GM23338 (cell line): ENCODE measurements around the gene LRIT1. TPM values are rescaled to one million over a fixed set of nuclear protein-coding genes. Genes with fewer than 3 reads are reported as not detected.

Experiments
- ATAC-seq: fragments of 200-7000 bp; cut with Tn5 transposase; 3 replicates; pipeline ENCODE4 v1.9.1; 2020
- DNase-seq: peaks from one replicate; pipeline ENCODE4 v3.0.0-alpha.2; 2015; ENCODE audit warnings: low spot score
- H2AFZ ChIP-seq: fragments of 200-600 bp; sonication (generic); 2 replicates; pipeline ENCODE4 v1.8.0; 2016; ENCODE audit warnings: antibody characterized with exemption, mild to moderate bottlenecking, moderate library complexity
- H3F3A ChIP-seq: fragments of 200-600 bp; sonication (generic); replicated peaks from 2 replicates; pipeline ENCODE4 v1.8.0; 2017; ENCODE audit warnings: antibody characterized with exemption, mixed run types, low read depth
- H3K27ac ChIP-seq: fragments of 200-600 bp; sonication (generic); 2 replicates; pipeline ENCODE4 v1.6.1; 2016; ENCODE audit warnings: low read depth
- H3K27me3 ChIP-seq: fragments of 200-600 bp; sonication (generic); 2 replicates; pipeline ENCODE4 v1.8.0; 2016; ENCODE audit warnings: mild to moderate bottlenecking, mixed run types, moderate library complexity; ENCODE audit not compliant: insufficient read depth
- H3K36me3 ChIP-seq: fragments of 200-600 bp; sonication (generic); 2 replicates; pipeline ENCODE4 v1.8.0; 2016; ENCODE audit warnings: mild to moderate bottlenecking; ENCODE audit not compliant: insufficient read depth
- H3K4me1 ChIP-seq: fragments of 200-600 bp; sonication (generic); 2 replicates; pipeline ENCODE4 v1.8.0; 2016; ENCODE audit warnings: mild to moderate bottlenecking, moderate library complexity; ENCODE audit not compliant: insufficient read depth
- H3K4me2 ChIP-seq: fragments of 200-600 bp; sonication (generic); 2 replicates; pipeline ENCODE4 v1.7.1; 2017; ENCODE audit warnings: mixed run types
- H3K4me3 ChIP-seq: fragments of 200-600 bp; sonication (generic); 2 replicates; pipeline ENCODE4 v1.6.1; 2016; ENCODE audit warnings: mixed run types
- H3K79me2 ChIP-seq: fragments of 200-600 bp; sonication (generic); replicated peaks from 2 replicates; pipeline ENCODE4 v1.8.0; 2017; ENCODE audit warnings: mild to moderate bottlenecking; ENCODE audit not compliant: insufficient read depth
- H3K9me2 ChIP-seq: fragments of 200-600 bp; sonication (generic); 2 replicates; pipeline ENCODE4 v1.8.0; 2017; ENCODE audit not compliant: insufficient read depth
- H4K20me1 ChIP-seq: fragments of 200-600 bp; sonication (generic); replicated peaks from 2 replicates; pipeline ENCODE4 v1.8.0; 2017; ENCODE audit warnings: mild to moderate bottlenecking; ENCODE audit not compliant: insufficient read depth
- H3K27ac Mint-ChIP-seq: 2 replicates; pipeline ENCODE4 v1.8.0; 2020; ENCODE audit warnings: inconsistent platforms, mild to moderate bottlenecking, moderate library complexity, mixed read lengths
- H3K27me3 Mint-ChIP-seq: 3 replicates; pipeline ENCODE4 v1.8.0; 2022; ENCODE audit warnings: low read depth, mild to moderate bottlenecking, moderate library complexity, mixed read lengths, inconsistent platforms; ENCODE audit not compliant: insufficient read depth, poor library complexity
- H3K36me3 Mint-ChIP-seq: 3 replicates; pipeline ENCODE4 v1.8.0; 2021; ENCODE audit warnings: low read depth, mild to moderate bottlenecking, inconsistent platforms, moderate library complexity, mixed read lengths
- H3K4me1 Mint-ChIP-seq: 3 replicates; pipeline ENCODE4 v1.8.0; 2020; ENCODE audit warnings: mild to moderate bottlenecking, inconsistent platforms, mixed read lengths
- H3K4me3 Mint-ChIP-seq: 3 replicates; pipeline ENCODE4 v1.8.0; 2021; ENCODE audit warnings: moderate library complexity, mild to moderate bottlenecking, inconsistent platforms, mixed read lengths
- H3K9me3 Mint-ChIP-seq: 3 replicates; pipeline ENCODE4 v1.8.0; 2020; ENCODE audit warnings: moderate library complexity, mild to moderate bottlenecking, inconsistent platforms, mixed read lengths
- CREB1 ChIP-seq: fragments of 250-450 bp; sonication (Bioruptor Pico); IDR thresholded peaks from 2 replicates; pipeline ENCODE4 v1.5.0; 2020; ENCODE audit warnings: low read depth, mild to moderate bottlenecking, moderate library complexity
- CTCF ChIP-seq, 2 experiments: fragments of 200-600 bp in 1 of 2; sonication (generic) in 1 of 2; conservative IDR thresholded peaks; 2 replicates each; pipeline versions ENCODE4 v1.5.1 to v1.6.1; 2016 to 2017; ENCODE audit warnings: antibody characterized with exemption in 2 of 2, low read depth in 2 of 2, mild to moderate bottlenecking in 2 of 2, moderate library complexity in 1 of 2
- EZH2 ChIP-seq: fragments of 200-600 bp; sonication (generic); IDR thresholded peaks from one replicate; pipeline ENCODE4 v1.8.0; 2017; ENCODE audit warnings: antibody characterized with exemption, mild to moderate bottlenecking, low read depth; ENCODE audit not compliant: unreplicated experiment
- JUNB ChIP-seq: IDR thresholded peaks from one replicate; pipeline ENCODE4 v1.6.1; 2016; ENCODE audit warnings: antibody characterized with exemption; ENCODE audit not compliant: unreplicated experiment
- NANOG ChIP-seq: IDR thresholded peaks from 2 replicates; pipeline ENCODE4 v1.6.1; 2016; ENCODE audit warnings: antibody characterized with exemption, borderline replicate concordance
- STAT1 ChIP-seq: IDR thresholded peaks from one replicate; pipeline ENCODE4 v1.6.1; 2016; ENCODE audit warnings: antibody characterized with exemption; ENCODE audit not compliant: unreplicated experiment
- ZNF114 ChIP-seq: fragments of 250-450 bp; sonication (Bioruptor Pico); IDR thresholded peaks from 2 replicates; pipeline ENCODE4 v1.5.0; 2020; ENCODE audit warnings: mild to moderate bottlenecking, moderate library complexity
- ZNF331 ChIP-seq: fragments of 250-450 bp; sonication (Bioruptor Pico); IDR thresholded peaks from 2 replicates; pipeline ENCODE4 v1.5.0; 2020; ENCODE audit warnings: low read depth, mild to moderate bottlenecking, moderate library complexity
- polyA plus RNA-seq: library from polyadenylated mRNA; unstranded; fragments of >200 nt; fragmentation: Nextera tagmentation; extraction: Ambion mirVana; gene quantifications from 2 replicates; pipeline ENCODE4 v1.2.1, GENCODE V29; 2016
- total RNA-seq: library from RNA; depleted of rRNA; stranded (reverse); fragments of >200 nt; shearing (Covaris generic); gene quantifications from 2 replicates; pipeline ENCODE4 v1.2.3, GENCODE V29; 2014
- TF ChIP-seq, protein P1 (sequence below): IDR thresholded peaks from one replicate; pipeline ENCODE4 v1.6.1; 2018; ENCODE audit warnings: antibody characterized with exemption; ENCODE audit not compliant: unreplicated experiment

The LRIT1 gene
- total and polyA plus RNA-seq, 2 experiments from 2014 or later: 0.07 TPM; not detected in 1

GRCh38 chr10:84200537-84201243 is 40.7 kb downstream of the LRIT1 start:
- ATAC-seq (no peak), DNase-seq (no peak)
- Histone ChIP-seq H3K4me1 (no peaks in the 10 kb centered on the region; the same call in 1 of the 2 replicates), H3K27ac (no peak overlapping the region), H3K36me3 (no peaks in the 10 kb centered on the region), H3K79me2 (no peaks in the 10 kb centered on the region), H3K4me2 (no peak overlapping the region), H3K4me3 (no peak overlapping the region), H2AFZ (no peak overlapping the region), H3K27me3 (peaks cover 7% of the 10 kb centered on the region), H3K9me2 (no peaks in the 10 kb centered on the region), H4K20me1 (no peaks in the 10 kb centered on the region; the same call in 1 of the 2 replicates), H3F3A (no peaks in the 10 kb centered on the region)
- Mint-ChIP-seq H3K9me3 (no peaks in the 10 kb centered on the region), H3K4me3 (no peak overlapping the region), H3K27ac (no peak overlapping the region), H3K4me1 (0 out of 3 replicates have a peak, but pooled peaks cover under 1% of the 10 kb centered on the region), H3K36me3 (no peaks in the 10 kb centered on the region), H3K27me3 (peaks cover 14% of the 10 kb centered on the region)
- TF ChIP-seq STAT1 (no peak), ZNF331 (CRISPR knock-in tag) (no peak), ZNF114 (CRISPR knock-in tag) (no peak), CREB1 (CRISPR knock-in tag) (no peak), EZH2 (no peak), JUNB (no peak), CTCF (conservative IDR thresholded peaks at IDR 0.05; ENCODE audit: low read depth in 2 of 2) (no peak), NANOG (no peak)
- TF ChIP-seq, protein P1, sequence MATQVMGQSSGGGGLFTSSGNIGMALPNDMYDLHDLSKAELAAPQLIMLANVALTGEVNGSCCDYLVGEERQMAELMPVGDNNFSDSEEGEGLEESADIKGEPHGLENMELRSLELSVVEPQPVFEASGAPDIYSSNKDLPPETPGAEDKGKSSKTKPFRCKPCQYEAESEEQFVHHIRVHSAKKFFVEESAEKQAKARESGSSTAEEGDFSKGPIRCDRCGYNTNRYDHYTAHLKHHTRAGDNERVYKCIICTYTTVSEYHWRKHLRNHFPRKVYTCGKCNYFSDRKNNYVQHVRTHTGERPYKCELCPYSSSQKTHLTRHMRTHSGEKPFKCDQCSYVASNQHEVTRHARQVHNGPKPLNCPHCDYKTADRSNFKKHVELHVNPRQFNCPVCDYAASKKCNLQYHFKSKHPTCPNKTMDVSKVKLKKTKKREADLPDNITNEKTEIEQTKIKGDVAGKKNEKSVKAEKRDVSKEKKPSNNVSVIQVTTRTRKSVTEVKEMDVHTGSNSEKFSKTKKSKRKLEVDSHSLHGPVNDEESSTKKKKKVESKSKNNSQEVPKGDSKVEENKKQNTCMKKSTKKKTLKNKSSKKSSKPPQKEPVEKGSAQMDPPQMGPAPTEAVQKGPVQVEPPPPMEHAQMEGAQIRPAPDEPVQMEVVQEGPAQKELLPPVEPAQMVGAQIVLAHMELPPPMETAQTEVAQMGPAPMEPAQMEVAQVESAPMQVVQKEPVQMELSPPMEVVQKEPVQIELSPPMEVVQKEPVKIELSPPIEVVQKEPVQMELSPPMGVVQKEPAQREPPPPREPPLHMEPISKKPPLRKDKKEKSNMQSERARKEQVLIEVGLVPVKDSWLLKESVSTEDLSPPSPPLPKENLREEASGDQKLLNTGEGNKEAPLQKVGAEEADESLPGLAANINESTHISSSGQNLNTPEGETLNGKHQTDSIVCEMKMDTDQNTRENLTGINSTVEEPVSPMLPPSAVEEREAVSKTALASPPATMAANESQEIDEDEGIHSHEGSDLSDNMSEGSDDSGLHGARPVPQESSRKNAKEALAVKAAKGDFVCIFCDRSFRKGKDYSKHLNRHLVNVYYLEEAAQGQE: no peak
